Measurements from ENCODE around the gene JPH3. TPM values are rescaled to one million over a fixed set of nuclear protein-coding genes. Genes with fewer than 3 reads are reported as not detected.

The JPH3 gene
- polyA plus RNA-seq, 2 of the 4 experiments (the other 2 are of a cell fraction) = 0.36 to 1.6 TPM

DNA sequence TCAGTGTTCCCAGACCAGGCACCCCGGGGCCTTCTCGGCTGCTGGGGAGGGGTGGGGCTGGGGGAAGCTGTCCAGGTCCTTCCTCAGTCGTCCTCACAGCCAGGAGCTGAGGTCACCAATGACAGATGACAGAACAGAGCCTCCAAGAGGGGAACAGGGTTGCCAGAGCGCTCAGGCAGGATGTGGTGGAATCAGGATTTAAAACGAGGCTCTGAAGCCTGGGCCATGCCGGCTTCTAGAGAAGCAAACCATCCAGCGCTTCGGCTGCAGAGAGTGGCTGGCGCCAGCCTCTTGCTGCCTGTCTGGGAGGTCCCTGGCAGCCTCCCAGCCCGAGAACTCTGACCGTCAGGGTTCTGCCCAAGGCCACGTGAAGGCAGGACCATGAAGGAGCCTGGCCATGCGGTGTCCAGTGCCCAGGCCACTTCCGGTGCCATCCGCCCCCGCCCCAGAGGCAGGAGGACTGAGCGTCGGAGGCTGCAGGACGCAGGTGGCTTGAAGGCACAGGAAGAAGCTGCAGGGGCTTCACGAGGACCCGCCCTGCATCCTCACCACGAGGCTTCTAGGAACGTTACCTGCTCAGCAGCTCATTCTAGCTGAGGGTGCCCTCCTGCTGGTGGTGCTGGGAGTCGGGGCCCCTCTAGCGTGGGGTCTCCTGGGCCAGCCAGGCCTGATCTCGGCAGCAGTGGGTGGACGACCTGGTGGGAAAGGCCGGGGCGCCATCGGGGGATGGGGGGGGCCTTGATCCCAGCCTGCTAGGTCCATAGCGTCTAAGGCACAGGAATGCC lies 85.0 kb downstream of the JPH3 start:
- 40% methylated on average over 15 of the region's 31 CpGs for WGBS (ENCODE audit: missing lambda C conversion rate)
- FAIRE-seq (no peak), ATAC-seq (no peak)

More for the DNA sequence above, 85.0 kb downstream of the JPH3 start:
- TF ChIP-seq HOXA7 (CRISPR knock-in tag; IDR thresholded peaks at IDR 0.05) (no peak), KDM1A (IDR thresholded peaks at IDR 0.05; ENCODE audit: low read depth) (no peak), MAFK (IDR thresholded peaks at IDR 0.05; ENCODE audit: partially characterized antibody) (no peak), KDM5A (IDR thresholded peaks at IDR 0.05) (no peak), NFE2L2 (conservative IDR thresholded peaks at IDR 0.05; ENCODE audit: low read length) (no peak), MYC (IDR thresholded peaks at IDR 0.05; ENCODE audit: borderline replicate concordance, low read length) (no peak), SREBF2 (IDR thresholded peaks at IDR 0.05) (no peak), RNF2 (IDR thresholded peaks at IDR 0.05; ENCODE audit: borderline replicate concordance, low read depth) (no peak), FOXS1 (CRISPR knock-in tag; IDR thresholded peaks at IDR 0.05) (no peak), CTCF (IDR thresholded peaks at IDR 0.05) (no peak), RAD21 (conservative IDR thresholded peaks at IDR 0.05 in 1 of 2, IDR thresholded peaks at IDR 0.05 in 1 of 2) (no peak), HOXB5 (CRISPR knock-in tag; IDR thresholded peaks at IDR 0.05) (no peak), ZSCAN20 (CRISPR knock-in tag; IDR thresholded peaks at IDR 0.05) (no peak), ZFP36 (IDR thresholded peaks at IDR 0.05; ENCODE audit: borderline replicate concordance, partially characterized antibody) (no peak), JUN (IDR thresholded peaks at IDR 0.05) (no peak), USF2 (IDR thresholded peaks at IDR 0.05) (no peak)
- TF ChIP-seq, protein P1, sequence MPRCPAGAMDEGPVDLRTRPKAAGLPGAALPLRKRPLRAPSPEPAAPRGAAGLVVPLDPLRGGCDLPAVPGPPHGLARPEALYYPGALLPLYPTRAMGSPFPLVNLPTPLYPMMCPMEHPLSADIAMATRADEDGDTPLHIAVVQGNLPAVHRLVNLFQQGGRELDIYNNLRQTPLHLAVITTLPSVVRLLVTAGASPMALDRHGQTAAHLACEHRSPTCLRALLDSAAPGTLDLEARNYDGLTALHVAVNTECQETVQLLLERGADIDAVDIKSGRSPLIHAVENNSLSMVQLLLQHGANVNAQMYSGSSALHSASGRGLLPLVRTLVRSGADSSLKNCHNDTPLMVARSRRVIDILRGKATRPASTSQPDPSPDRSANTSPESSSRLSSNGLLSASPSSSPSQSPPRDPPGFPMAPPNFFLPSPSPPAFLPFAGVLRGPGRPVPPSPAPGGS (IDR thresholded peaks at IDR 0.05) = no peak
- TF ChIP-seq, protein P2, sequence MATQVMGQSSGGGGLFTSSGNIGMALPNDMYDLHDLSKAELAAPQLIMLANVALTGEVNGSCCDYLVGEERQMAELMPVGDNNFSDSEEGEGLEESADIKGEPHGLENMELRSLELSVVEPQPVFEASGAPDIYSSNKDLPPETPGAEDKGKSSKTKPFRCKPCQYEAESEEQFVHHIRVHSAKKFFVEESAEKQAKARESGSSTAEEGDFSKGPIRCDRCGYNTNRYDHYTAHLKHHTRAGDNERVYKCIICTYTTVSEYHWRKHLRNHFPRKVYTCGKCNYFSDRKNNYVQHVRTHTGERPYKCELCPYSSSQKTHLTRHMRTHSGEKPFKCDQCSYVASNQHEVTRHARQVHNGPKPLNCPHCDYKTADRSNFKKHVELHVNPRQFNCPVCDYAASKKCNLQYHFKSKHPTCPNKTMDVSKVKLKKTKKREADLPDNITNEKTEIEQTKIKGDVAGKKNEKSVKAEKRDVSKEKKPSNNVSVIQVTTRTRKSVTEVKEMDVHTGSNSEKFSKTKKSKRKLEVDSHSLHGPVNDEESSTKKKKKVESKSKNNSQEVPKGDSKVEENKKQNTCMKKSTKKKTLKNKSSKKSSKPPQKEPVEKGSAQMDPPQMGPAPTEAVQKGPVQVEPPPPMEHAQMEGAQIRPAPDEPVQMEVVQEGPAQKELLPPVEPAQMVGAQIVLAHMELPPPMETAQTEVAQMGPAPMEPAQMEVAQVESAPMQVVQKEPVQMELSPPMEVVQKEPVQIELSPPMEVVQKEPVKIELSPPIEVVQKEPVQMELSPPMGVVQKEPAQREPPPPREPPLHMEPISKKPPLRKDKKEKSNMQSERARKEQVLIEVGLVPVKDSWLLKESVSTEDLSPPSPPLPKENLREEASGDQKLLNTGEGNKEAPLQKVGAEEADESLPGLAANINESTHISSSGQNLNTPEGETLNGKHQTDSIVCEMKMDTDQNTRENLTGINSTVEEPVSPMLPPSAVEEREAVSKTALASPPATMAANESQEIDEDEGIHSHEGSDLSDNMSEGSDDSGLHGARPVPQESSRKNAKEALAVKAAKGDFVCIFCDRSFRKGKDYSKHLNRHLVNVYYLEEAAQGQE (IDR thresholded peaks at IDR 0.05) = no peak
- no peaks in the 10 kb centered on the region for H3K9me3 ChIP-seq
- no peak overlapping the region for H3K4me2 ChIP-seq
- no peaks in the 10 kb centered on the region for H3K4me1 ChIP-seq
- H3K4me3 ChIP-seq = no peak overlapping the region
- CTCF ChIA-PET = interaction anchor here (0.8 to 1.1 kb wide), 2 partner anchors 10 to 50 kb away, joined by 4 read pairs; no protein-coding TSS in a partner anchor
- no peak for DNase-seq (ENCODE audit: low read depth in 1 of 2, low spot score in 1 of 2)
- H3K27ac ChIP-seq = no peak overlapping the region
- POLR2A ChIA-PET = no interaction called here
